HG02571 (cell line): ENCODE results near the gene RASAL3.

ENCODE experiments used
- ATAC-seq: cut with Tn5 transposase; IDR thresholded peaks from one replicate; pipeline ENCODE4 v1.9.1; 2021; ENCODE audit warnings: mild to moderate bottlenecking, moderate library complexity; ENCODE audit not compliant: unreplicated experiment

RASAL3 gene

GRCh38 chr19:15449620-15450527, 14.5 kb downstream of the RASAL3 start, which contains the start of gene WIZ:
TSS of gene WIZ (minus strand) at chr19:15449956. CDS start at chr19:15448307, 1,649 bp downstream.
- ATAC-seq: peak; percentile 37

GRCh38 chr19:15448778-15449619, 15.3 kb downstream of the RASAL3 start:
- no peak for ATAC-seq

- no peak for ATAC-seq
Observed at GRCh38 chr19:15448044-15448777, 16.1 kb downstream of the RASAL3 start.

GRCh38 chr19:15447057-15447456, 17.3 kb downstream of the RASAL3 start:
- no peak for ATAC-seq

- ATAC-seq: no peak
Observed at GRCh38 chr19:15445807-15446376, 18.5 kb downstream of the RASAL3 start.

- no peak for ATAC-seq
Observed at GRCh38 chr19:15445227-15445605, 19.1 kb downstream of the RASAL3 start.

GRCh38 chr19:15444505-15445226, 19.7 kb downstream of the RASAL3 start:
- no peak for ATAC-seq

GRCh38 chr19:15443838-15444237, 20.5 kb downstream of the RASAL3 start:
- no peak for ATAC-seq

GRCh38 chr19:15443325-15443724, 21.0 kb downstream of the RASAL3 start:
- no peak for ATAC-seq

GRCh38 chr19:15442142-15442920, 22.0 kb downstream of the RASAL3 start:
- no peak for ATAC-seq

- no peak for ATAC-seq
Observed at GRCh38 chr19:15441317-15441716, 23.0 kb downstream of the RASAL3 start.

- no peak for ATAC-seq
Observed at GRCh38 chr19:15439821-15440641, 24.3 kb downstream of the RASAL3 start.

- ATAC-seq: no peak
Observed at GRCh38 chr19:15439078-15439799, 25.1 kb downstream of the RASAL3 start.

- ATAC-seq: no peak
Observed at GRCh38 chr19:15438577-15438976, 25.8 kb downstream of the RASAL3 start.

GRCh38 chr19:15438124-15438496, 26.2 kb downstream of the RASAL3 start:
- no peak for ATAC-seq

- ATAC-seq: no peak
Observed at GRCh38 chr19:15437355-15438123, 26.8 kb downstream of the RASAL3 start.

- no peak for ATAC-seq
Observed at GRCh38 chr19:15436826-15437110, 27.6 kb downstream of the RASAL3 start.
